ENCODE data around the gene RHOT2.

RHOT2 gene

GRCh38 chr16:716200-716568 is 48.3 kb downstream of the RHOT2 start:
- ChIA-PET POLR2A (interaction anchor here (0.6 to 4.0 kb wide), 6 partner anchors 10 to 91 kb away, joined by 3 to 27 read pairs (median 3); partner anchors contain the start of genes CCDC78, CHTF18, CIAO3 and HAGHL), CTCF (interaction anchor here (0.6 to 2.2 kb wide), 5 partner anchors 38 to 72 kb away, joined by 3 to 9 read pairs (median 4); partner anchors contain the start of genes CHTF18 and RPUSD1)
- TF ChIP-seq TARDBP (IDR thresholded peaks at IDR 0.05) (no peak), FOXM1 (IDR thresholded peaks at IDR 0.05; ENCODE audit: borderline replicate concordance) (no peak), PKNOX1 (IDR thresholded peaks at IDR 0.05) (no peak), SP1 (IDR thresholded peaks at IDR 0.05) (no peak), ARNT (IDR thresholded peaks at IDR 0.05) (no peak), BHLHE40 (IDR thresholded peaks at IDR 0.05; ENCODE audit: borderline replicate concordance) (no peak), CTBP1 (IDR thresholded peaks at IDR 0.05; ENCODE audit: borderline replicate concordance) (no peak), HDGF (IDR thresholded peaks at IDR 0.05; ENCODE audit: borderline replicate concordance) (no peak), SUZ12 (IDR thresholded peaks at IDR 0.05) (no peak), L3MBTL2 (conservative IDR thresholded peaks at IDR 0.05) (no peak), FOXA1 (IDR thresholded peaks at IDR 0.05) (no peak), NFRKB (IDR thresholded peaks at IDR 0.05) (no peak), ELF4 (IDR thresholded peaks at IDR 0.05) (no peak), ZNF384 (IDR thresholded peaks at IDR 0.05) (no peak), FOXK2 (IDR thresholded peaks at IDR 0.05) (no peak), LEF1 (IDR thresholded peaks at IDR 0.05; ENCODE audit: borderline replicate concordance) (no peak)
- DNase-seq (ENCODE audit: extremely low spot score) = no peak

GRCh38 chr16:716768-717325 is 48.9 kb downstream of the RHOT2 start:
- TF ChIP-seq LEF1 (IDR thresholded peaks at IDR 0.05; ENCODE audit: borderline replicate concordance) (no peak), PKNOX1 (IDR thresholded peaks at IDR 0.05) (no peak), FOXM1 (IDR thresholded peaks at IDR 0.05; ENCODE audit: borderline replicate concordance) (no peak), SUZ12 (IDR thresholded peaks at IDR 0.05) (no peak), FOXK2 (IDR thresholded peaks at IDR 0.05) (no peak), L3MBTL2 (conservative IDR thresholded peaks at IDR 0.05) (no peak), SP1 (IDR thresholded peaks at IDR 0.05) (no peak), NFRKB (IDR thresholded peaks at IDR 0.05) (no peak), BHLHE40 (IDR thresholded peaks at IDR 0.05; ENCODE audit: borderline replicate concordance) (no peak), ZNF384 (IDR thresholded peaks at IDR 0.05) (no peak), ELF4 (IDR thresholded peaks at IDR 0.05) (no peak), FOXA1 (IDR thresholded peaks at IDR 0.05) (no peak), TARDBP (IDR thresholded peaks at IDR 0.05) (no peak), CTBP1 (IDR thresholded peaks at IDR 0.05; ENCODE audit: borderline replicate concordance) (no peak), ARNT (IDR thresholded peaks at IDR 0.05) (no peak), HDGF (IDR thresholded peaks at IDR 0.05; ENCODE audit: borderline replicate concordance) (no peak)
- POLR2A ChIA-PET = interaction anchor here (1.4 to 4.0 kb wide), 3 partner anchors 10 to 71 kb away, joined by 3 to 27 read pairs (median 17); partner anchors contain the start of genes CCDC78, CHTF18, HAGHL and RPUSD1
- CTCF ChIA-PET = interaction anchor here (2.2 kb wide), 1 partner anchor 71 kb away, joined by 9 read pairs; the partner anchor contains the start of genes CHTF18 and RPUSD1
- DNase-seq (ENCODE audit: extremely low spot score) = no peak

GRCh38 chr16:717450-718245 is 49.7 kb downstream of the RHOT2 start:
- no peak for TF ChIP-seq L3MBTL2 (conservative IDR thresholded peaks at IDR 0.05)
- TF ChIP-seq LEF1 (IDR thresholded peaks at IDR 0.05; ENCODE audit: borderline replicate concordance) = no peak
- no peak for TF ChIP-seq HDGF (IDR thresholded peaks at IDR 0.05; ENCODE audit: borderline replicate concordance)
- no peak for TF ChIP-seq SP1 (IDR thresholded peaks at IDR 0.05)
- no peak for TF ChIP-seq NFRKB (IDR thresholded peaks at IDR 0.05)
- no peak for TF ChIP-seq SUZ12 (IDR thresholded peaks at IDR 0.05)
- TF ChIP-seq ELF4 (IDR thresholded peaks at IDR 0.05) = no peak
- no peak for DNase-seq (ENCODE audit: extremely low spot score)
- ChIA-PET POLR2A (interaction anchor here (3.0 to 4.0 kb wide), 2 partner anchors 9 to 70 kb away, joined by 17 to 27 read pairs; partner anchors contain the start of genes CCDC78, CHTF18, HAGHL and RPUSD1), CTCF (no interaction called here)

- ChIA-PET CTCF (interaction anchor here (0.6 kb wide), 1 partner anchor 611 kb away, joined by 3 read pairs; no protein-coding TSS in a partner anchor), POLR2A (no interaction called here)
- TF ChIP-seq LEF1 (IDR thresholded peaks at IDR 0.05; ENCODE audit: borderline replicate concordance) (no peak), NFRKB (IDR thresholded peaks at IDR 0.05) (no peak), TARDBP (IDR thresholded peaks at IDR 0.05) (no peak), SP1 (IDR thresholded peaks at IDR 0.05) (no peak), BHLHE40 (IDR thresholded peaks at IDR 0.05; ENCODE audit: borderline replicate concordance) (no peak), PKNOX1 (IDR thresholded peaks at IDR 0.05) (no peak), FOXK2 (IDR thresholded peaks at IDR 0.05) (no peak), ZNF384 (IDR thresholded peaks at IDR 0.05) (no peak), FOXM1 (IDR thresholded peaks at IDR 0.05; ENCODE audit: borderline replicate concordance) (no peak), FOXA1 (IDR thresholded peaks at IDR 0.05) (no peak), SUZ12 (IDR thresholded peaks at IDR 0.05) (no peak)
- DNase-seq (ENCODE audit: extremely low spot score) = no peak
Measured at GRCh38 chr16:718389-718788, 50.5 kb downstream of the RHOT2 start.

- ChIA-PET POLR2A (interaction anchor here (1.4 to 4.1 kb wide), 3 partner anchors 11 to 69 kb away, joined by 4 to 47 read pairs (median 34); partner anchors contain the start of genes CHTF18 and RPUSD1), CTCF (interaction anchor here (0.6 to 2.8 kb wide), 2 partner anchors 9 to 612 kb away, joined by 3 to 7 read pairs; no protein-coding TSS in a partner anchor)
- TF ChIP-seq ELF4 (IDR thresholded peaks at IDR 0.05) (no peak), BHLHE40 (IDR thresholded peaks at IDR 0.05; ENCODE audit: borderline replicate concordance) (no peak), ZNF384 (IDR thresholded peaks at IDR 0.05) (no peak)
- DNase-seq (ENCODE audit: extremely low spot score) = no peak
Measured at GRCh38 chr16:718922-719321, 51.0 kb downstream of the RHOT2 start.

All from HEK293T (cell line).